MM.1S (cell line): ENCODE results near the gene KCNQ1.

ENCODE experiments used
- EZH2 ChIP-seq: fragments of 300-600 bp; sonication (generic); optimal IDR thresholded peaks from 2 replicates; pipeline ENCODE3; 2017; ENCODE audit warnings: low read depth, mild to moderate bottlenecking, antibody characterized with exemption, low read length, mixed read lengths
- EZH2phosphoT487 ChIP-seq: fragments of 300-600 bp; sonication (generic); IDR thresholded peaks from 2 replicates; pipeline ENCODE4 v1.6.1; 2018; ENCODE audit warnings: antibody characterized with exemption, low read length
- TF ChIP-seq, protein P1 (sequence below): fragments of 300-600 bp; sonication (generic); IDR thresholded peaks from 2 replicates; pipeline ENCODE4 v1.5.1; 2016; ENCODE audit warnings: antibody characterized with exemption, low read length, mixed read lengths

DNA sequence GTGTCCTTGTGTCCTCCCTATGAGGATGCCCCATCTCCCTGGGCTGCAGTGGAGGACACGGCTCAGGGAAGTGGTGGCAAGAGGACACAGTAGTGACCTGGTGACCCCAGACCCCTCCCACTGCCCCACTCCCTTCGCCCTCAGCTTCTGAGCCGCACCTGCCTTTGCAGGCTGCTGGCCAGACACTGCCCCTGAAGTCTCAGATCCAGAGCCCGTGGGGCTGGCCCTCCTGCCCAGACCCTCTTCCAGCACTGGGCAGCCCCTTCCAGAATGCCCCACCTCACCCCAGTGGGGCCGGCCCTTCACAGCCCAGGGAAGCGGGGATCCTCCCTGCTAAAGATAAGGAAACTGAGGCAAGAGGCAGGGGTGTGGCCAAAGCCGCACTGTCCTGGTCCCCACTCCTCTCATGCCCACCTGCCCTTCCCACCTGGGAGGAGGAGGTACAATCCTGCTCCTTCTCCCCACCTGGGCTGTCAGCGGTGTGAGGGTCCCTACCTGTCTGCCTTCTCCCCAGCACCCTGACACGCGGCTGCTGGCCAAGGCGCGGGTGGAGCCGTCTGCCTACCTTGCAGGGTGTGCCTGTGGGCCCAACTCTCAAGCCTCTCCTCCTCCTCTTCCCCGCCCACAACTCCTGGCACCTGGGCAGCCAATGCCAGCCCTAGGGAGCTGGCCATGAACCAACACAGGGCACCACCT is 17.8 kb upstream of the KCNQ1 start:
- no peak for TF ChIP-seq EZH2
- TF ChIP-seq, protein P1, sequence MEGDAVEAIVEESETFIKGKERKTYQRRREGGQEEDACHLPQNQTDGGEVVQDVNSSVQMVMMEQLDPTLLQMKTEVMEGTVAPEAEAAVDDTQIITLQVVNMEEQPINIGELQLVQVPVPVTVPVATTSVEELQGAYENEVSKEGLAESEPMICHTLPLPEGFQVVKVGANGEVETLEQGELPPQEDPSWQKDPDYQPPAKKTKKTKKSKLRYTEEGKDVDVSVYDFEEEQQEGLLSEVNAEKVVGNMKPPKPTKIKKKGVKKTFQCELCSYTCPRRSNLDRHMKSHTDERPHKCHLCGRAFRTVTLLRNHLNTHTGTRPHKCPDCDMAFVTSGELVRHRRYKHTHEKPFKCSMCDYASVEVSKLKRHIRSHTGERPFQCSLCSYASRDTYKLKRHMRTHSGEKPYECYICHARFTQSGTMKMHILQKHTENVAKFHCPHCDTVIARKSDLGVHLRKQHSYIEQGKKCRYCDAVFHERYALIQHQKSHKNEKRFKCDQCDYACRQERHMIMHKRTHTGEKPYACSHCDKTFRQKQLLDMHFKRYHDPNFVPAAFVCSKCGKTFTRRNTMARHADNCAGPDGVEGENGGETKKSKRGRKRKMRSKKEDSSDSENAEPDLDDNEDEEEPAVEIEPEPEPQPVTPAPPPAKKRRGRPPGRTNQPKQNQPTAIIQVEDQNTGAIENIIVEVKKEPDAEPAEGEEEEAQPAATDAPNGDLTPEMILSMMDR, result no peak
- TF ChIP-seq EZH2phosphoT487, result no peak
